Measurements from ENCODE around the gene MYL12B.
"Not testable (repeated sequence)": the region's sequence is repeated elsewhere in the genome, so short reads cannot be mapped to it uniquely, and the experiment has no call there.

MYL12B gene

GRCh38 chr18:3218819-3219218 is 43.1 kb upstream of the MYL12B start:
- TF ChIP-seq ZFX (IDR thresholded peaks at IDR 0.05; ENCODE audit: borderline replicate concordance) (no peak), CTCF (IDR thresholded peaks at IDR 0.05) (no peak)
- H3K27ac ChIP-seq: no peak overlapping the region

- no peak for TF ChIP-seq ZFX (IDR thresholded peaks at IDR 0.05; ENCODE audit: borderline replicate concordance)
- no peak overlapping the region for H3K27ac ChIP-seq
These were observed 42.7 kb upstream of the MYL12B start for GRCh38 chr18:3219241-3219630.

GRCh38 chr18:3219631-3220335 is 42.1 kb upstream of the MYL12B start, which contains the start of gene MYOM1:
Gene MYOM1 (minus strand): TSS chr18:3219968. CDS start chr18:3215223, 4,745 bp downstream.
- H3K27ac ChIP-seq: no peak within 1 kb of the TSS
- TF ChIP-seq CTCF (IDR thresholded peaks at IDR 0.05): no peak
- no peak for TF ChIP-seq ZFX (IDR thresholded peaks at IDR 0.05; ENCODE audit: borderline replicate concordance)

- not testable (repeated sequence) for H3K27ac ChIP-seq
These were observed 41.1 kb upstream of the MYL12B start for GRCh38 chr18:3220868-3221267.

- no peak overlapping the region for H3K27ac ChIP-seq
- TF ChIP-seq ZFX (IDR thresholded peaks at IDR 0.05; ENCODE audit: borderline replicate concordance) (no peak), CTCF (IDR thresholded peaks at IDR 0.05) (no peak)
These were observed 40.4 kb upstream of the MYL12B start for GRCh38 chr18:3221496-3221895.

GRCh38 chr18:3223356-3223755 is 38.6 kb upstream of the MYL12B start:
- TF ChIP-seq CTCF (IDR thresholded peaks at IDR 0.05): no peak
- TF ChIP-seq ZFX (IDR thresholded peaks at IDR 0.05; ENCODE audit: borderline replicate concordance): no peak
- H3K27ac ChIP-seq: no peak overlapping the region

- no peak overlapping the region for H3K27ac ChIP-seq
- TF ChIP-seq ZFX (IDR thresholded peaks at IDR 0.05; ENCODE audit: borderline replicate concordance) (no peak), CTCF (IDR thresholded peaks at IDR 0.05) (no peak)
These were observed 37.7 kb upstream of the MYL12B start for GRCh38 chr18:3224223-3224622.

- no peak overlapping the region for H3K27ac ChIP-seq
- TF ChIP-seq ZFX (IDR thresholded peaks at IDR 0.05; ENCODE audit: borderline replicate concordance) (no peak), CTCF (IDR thresholded peaks at IDR 0.05) (no peak)
These were observed 36.3 kb upstream of the MYL12B start for GRCh38 chr18:3225588-3225987.

Data from 22Rv1 (cell line).